GM19043 (cell line): ENCODE results near the gene RIPPLY3.
A peak's percentile ranks its signal among the peaks of the same experiment; 100 is the strongest.
"Not testable (repeated sequence)": the region's sequence is repeated elsewhere in the genome, so short reads cannot be mapped to it uniquely, and the experiment has no call there.

Source experiments
- ATAC-seq: cut with Tn5 transposase; IDR thresholded peaks from one replicate; pipeline ENCODE4 v1.9.1; 2021; ENCODE audit warnings: low read depth; ENCODE audit not compliant: unreplicated experiment

The RIPPLY3 gene

DNA sequence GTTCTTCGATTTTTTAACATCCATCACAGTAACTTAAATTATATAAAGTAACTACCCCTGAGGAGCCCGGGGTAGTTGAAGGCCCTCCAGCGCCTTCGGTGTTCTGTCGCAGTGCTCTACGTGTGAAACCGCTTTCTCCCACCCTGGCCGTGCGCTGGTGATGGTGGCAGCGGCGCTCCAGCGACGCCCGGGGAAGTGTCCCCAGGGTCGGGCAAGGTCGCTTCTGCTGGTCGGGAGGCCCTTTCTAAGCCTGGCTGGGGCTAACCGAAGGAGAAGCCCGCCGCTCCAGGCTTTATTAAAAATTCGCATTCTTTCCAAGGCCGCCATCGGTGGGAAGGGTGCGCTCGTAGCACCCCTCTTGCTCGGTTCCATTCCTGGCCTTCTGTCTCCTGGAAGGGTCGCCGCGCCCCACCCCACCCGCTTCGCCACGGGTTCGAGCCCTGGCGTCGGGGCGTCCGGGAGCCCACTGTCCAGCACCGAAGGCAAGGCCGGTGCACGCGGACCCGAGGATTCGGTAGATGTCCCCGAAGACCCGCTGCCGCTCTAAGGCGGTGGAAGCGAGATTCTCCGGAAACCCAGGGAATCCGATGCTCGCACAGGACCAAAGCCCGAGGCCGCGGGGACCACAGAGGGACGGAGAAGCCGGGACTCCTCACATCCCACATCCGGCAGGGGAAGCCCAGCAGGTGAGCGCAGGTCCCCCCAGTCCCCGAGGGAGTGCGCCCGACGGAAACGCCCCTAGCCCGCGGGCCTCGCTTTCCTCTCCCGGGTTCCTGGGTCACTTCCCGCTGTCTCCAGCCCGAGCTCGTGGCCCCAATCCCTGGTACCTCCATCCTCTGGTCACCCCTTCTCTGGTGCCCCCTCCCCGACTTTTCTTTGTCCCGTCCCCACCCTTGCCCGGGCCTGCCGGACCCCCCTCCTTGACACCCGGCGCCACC is 685 bp upstream of the RIPPLY3 start:
- ATAC-seq = no peak

DNA sequence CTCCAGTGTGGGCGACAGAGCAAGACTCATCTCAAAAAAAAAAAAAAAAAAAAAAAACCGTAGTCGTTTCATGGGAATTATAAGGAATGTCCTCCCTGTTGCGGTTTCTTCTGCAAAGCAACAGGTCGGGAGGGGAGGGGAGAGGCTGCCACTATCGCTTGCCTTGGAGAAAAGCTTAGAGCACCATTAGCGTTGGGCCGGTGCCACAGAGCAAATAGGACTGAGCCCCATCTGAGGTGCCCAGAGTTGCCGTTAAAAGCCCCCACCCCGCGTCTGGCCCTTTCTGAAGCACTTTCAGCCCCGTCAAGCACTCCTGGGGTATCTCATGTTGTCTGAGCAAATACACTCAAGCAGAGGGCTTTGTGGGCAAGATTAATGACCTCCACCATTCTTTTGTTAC is 2.2 kb downstream of the RIPPLY3 start:
- no peak for ATAC-seq

DNA sequence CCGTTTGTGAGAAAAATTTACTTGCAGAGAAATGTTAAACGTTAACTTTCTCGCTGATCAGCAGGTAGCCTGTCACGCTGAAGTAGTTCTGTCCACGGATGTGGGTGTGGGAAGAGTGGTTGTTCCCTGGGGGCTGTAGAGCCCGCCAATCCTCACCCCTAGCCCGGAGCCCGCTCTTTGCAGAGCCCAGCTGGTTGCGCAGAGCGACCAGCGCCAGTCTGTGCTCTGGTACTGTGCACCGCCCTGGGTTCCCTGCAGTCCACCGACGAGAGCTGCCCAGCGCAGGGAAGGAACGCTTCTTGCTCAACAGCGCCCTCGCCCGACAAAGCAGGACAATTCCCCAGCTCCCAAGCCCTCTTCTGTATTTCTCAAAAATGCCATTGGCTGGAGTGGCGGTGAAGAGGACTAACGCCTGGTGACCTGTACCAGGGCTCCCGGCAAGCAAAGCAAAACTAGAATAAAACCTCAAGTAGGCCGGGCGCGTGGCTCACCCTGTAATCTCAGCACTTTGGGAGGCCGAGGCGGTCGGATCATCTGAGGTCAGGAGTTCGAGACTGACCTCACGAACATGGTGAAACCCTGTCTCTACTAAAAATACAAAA is 3.3 kb downstream of the RIPPLY3 start:
- ATAC-seq = peak; percentile 94

DNA sequence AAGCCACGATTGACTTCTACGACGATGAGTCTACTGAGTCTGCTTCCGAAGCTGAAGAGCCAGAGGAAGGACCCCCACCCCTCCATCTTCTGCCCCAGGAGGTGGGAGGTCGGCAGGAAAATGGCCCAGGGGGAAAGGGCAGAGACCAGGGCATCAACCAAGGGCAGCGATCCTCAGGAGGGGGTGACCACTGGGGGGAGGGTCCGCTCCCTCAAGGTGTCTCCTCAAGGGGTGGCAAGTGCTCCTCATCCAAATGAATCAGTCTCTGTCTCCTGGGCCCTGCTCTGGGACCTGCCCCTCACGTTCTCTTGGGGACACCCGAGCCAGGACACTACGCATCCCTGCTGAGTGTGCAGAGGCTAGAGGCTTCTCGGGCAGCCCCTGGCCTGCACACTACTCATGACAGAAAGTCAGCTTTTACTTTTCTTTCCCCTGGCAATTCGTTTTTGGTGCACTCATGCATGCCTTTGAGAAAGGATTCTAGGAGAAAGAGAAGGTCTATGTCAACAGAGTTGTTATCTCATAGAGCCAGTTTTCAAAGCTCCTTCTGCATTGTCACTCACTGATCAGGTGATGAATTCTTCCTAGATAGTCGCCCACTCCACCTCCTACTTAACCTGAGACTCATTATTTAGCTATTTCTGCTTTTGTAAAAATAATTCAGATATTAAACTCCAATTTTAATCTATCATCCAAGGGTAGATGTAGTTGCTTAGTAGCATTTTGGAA is 11.6 kb downstream of the RIPPLY3 start:
- no peak for ATAC-seq

DNA sequence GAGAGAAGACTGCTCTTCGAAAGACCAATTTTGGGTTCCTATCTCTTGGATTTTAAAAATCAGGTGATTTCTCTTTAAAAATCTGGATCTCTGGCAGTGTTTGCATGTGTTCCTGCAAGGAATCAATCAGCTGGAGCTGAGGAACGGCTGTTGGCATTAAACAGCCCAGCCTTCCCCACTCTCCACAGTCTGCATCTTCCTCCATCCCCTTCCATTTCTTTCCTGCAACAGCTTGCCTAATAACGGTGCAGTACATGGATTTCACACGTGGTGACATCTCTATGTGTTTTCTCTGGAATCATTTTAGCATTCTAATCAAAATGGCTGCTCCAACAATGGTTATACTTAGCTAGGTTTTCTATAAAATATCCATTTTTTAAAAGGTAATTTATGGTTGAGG is 20.0 kb downstream of the RIPPLY3 start:
- ATAC-seq = no peak

DNA sequence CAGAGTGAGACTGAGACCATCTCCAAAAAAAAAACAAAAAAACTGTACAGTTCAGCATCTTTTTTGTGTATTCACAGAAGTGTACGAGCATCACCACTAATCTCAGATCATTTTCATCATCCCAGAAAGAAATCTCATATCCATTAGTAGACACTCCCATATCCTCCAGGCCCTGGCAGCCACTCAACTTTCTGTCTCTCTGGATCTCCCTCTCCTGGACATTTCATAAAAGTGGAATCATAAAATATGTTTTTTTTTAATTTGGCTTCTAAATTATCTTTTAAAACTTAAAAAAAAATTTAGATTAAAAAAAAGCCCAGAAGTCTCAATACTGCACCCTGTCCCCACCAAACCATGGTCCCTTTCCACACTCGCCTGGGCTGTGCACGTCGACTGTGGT is 22.1 kb downstream of the RIPPLY3 start:
- no peak for ATAC-seq

DNA sequence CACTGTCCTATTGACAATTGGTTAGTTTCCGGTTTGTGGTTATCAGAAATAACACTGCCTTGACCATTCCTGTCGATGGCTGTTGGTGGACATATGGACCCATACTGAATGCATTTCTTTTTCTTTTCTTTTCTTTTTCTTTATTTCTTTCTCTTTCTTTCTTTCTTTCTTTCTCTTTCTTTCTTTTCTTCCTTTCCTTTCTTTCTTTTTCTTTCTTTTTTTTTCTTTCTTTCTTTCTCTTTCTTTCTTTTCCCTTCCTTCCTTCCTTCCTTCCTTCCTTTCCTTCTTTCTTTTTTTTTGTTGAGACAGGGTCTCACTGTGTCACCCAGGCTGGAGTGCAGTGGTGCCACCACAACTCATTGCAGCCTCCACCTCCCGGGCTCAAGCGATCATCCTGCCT is 24.4 kb downstream of the RIPPLY3 start:
- no peak for ATAC-seq

- no peak for ATAC-seq
Observed at GRCh38 chr21:37032293-37032692, 25.8 kb downstream of the RIPPLY3 start.

DNA sequence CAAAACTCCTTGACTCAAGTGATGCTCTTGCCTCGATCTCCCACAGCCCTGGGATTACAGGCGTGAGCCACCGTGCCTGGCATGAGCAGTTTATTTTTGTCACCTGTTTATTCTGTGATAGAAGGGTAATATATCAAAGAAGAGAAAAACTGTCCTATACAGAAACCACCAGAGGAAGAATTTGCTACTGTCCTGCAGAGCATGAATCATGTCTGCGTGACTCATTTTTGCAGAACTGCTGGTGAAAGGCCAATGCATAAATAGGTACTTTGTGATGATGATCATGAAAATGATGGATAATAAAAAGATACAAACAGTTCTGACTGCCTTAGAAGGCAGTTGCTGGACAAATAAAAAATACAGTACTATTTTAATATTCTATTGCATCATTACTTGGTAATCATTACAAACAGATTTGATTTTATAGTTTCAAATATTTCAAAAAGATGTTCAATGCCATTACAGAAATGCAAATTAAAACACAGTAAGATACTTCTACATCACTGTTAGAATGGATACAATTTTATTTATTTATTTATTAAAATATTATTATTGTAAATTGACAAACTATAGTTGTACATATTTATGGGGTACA is 26.5 kb downstream of the RIPPLY3 start:
- ATAC-seq = no peak

- ATAC-seq = not testable (repeated sequence)
Observed at GRCh38 chr21:37034394-37034793, 27.9 kb downstream of the RIPPLY3 start.

DNA sequence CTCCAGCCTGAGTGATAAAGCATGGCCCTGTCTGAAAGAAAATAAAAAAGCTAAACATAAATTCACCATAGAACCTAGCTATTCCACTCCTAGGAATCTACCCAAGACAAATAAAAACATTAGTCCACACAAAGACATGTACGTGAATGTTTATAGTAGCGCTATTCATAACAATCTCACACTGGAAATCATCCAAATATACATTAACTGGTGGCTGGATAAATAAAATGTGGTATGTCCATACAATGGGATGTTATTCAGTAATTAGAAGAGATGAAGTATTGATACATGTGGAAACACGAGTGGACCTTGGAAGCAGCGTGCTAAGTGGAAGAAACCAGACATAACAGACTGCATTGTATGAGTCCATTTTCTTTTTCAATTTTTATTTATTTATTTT is 29.7 kb downstream of the RIPPLY3 start:
- no peak for ATAC-seq

GRCh38 chr21:37039411-37040075 is 33.0 kb downstream of the RIPPLY3 start:
- no peak for ATAC-seq

GRCh38 chr21:37040212-37040611 is 33.7 kb downstream of the RIPPLY3 start:
- no peak for ATAC-seq

- ATAC-seq = no peak
Observed at GRCh38 chr21:37041706-37042271, 35.3 kb downstream of the RIPPLY3 start.

DNA sequence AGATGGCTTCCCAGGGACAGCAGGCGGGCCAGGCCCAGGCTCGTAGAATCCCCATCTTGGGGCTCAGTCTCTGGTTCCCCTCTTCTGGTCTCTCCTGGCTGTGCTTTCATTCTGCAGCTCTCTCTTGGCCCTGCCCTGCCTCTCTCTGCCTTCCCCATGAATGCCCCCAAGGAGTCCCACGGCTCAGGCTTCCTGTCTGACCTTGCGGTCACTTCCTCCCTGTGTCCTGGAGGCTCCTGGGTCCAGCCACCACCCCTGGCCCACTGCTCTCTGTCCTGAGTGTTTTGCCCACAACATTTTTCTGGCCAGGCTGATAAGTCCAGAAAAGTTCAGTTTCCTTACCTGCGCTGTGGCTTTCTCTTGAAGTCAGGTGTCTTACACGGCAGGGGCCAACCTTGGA is 37.3 kb downstream of the RIPPLY3 start:
- no peak for ATAC-seq

DNA sequence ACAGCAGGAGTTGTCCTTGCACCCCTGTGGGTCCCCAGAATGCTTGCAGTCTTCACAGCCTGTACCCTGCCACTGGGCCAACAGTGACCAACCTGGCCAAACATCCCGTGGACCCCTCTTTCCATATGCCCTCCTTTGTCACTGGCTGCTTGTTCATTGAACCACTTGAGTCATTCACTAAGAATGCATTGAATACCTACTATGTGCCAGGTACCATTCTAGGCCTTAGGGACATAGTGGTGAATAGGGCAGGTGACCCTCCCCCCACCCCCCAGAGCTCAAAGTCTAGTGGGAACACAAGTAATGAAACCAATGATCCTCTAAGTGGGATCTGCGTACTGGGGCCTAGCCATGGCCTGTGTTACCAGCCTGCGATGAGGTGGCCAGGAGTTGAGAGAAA is 38.1 kb downstream of the RIPPLY3 start:
- ATAC-seq = no peak

DNA sequence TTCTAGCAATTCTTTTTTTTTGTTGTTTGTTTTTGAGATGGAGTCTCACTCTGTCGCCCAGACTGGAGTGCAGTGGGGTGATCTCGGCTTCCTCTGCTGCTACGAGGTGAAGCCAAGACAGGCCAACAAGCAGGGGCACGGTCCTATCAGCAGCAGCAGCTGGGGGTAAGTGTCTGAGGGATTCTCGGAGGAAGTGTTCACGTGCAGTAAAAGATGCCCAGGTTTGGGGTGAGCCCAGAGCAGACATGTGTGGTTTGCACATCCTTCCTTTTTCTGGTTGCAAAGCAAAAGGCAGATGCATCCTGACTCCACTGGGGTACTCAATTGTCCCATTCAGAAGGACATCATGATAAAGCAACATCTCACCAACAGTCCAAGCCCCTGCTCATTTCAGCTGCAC is 38.6 kb downstream of the RIPPLY3 start:
- ATAC-seq = no peak

DNA sequence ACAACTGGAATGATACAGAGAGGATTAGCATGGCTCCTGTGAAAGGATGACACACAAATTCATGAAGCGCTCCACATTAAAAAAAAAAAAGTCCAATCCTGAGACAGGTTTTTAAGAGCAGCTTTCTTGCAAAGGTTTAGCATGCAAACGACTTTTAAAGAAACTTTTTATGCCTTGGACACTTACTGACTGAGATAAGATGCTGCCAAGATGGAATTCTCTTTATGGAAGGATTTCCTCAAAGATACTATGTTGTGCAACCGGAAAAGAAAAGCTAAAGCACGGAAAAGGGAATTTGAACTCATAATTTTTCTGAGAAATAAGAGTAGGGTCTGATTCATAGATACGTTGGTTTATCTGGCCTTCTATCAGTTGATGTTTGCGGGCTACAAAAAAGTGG is 39.1 kb downstream of the RIPPLY3 start:
- ATAC-seq = no peak

GRCh38 chr21:37047079-37047478 is 40.6 kb downstream of the RIPPLY3 start:
- ATAC-seq = no peak

DNA sequence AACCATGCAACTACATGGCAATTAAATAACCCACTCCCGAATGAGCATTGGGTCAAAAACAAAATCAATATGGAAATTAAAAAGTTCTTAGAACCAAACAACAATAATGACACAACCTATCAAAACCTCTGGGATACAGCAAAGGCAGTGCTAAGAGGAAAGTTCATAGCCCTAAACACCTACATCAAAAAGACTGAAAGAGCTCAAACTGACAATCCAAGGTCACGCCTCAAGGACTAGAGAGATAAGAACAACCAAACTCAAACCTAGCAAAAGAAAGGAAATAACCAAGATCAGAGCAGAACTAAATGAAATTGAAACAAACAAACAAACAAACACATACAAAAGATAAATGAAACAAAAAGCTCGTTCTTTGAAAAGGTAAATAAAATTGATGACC is 43.2 kb downstream of the RIPPLY3 start:
- not testable (repeated sequence) for ATAC-seq
